GM21529 (cell line): Measurements from ENCODE around the gene KCNA3.
A peak's percentile ranks its signal among the peaks of the same experiment; 100 is the strongest.

Source experiments
- ATAC-seq: cut with Tn5 transposase; IDR thresholded peaks from one replicate; pipeline ENCODE4 v1.9.1; 2021; ENCODE audit not compliant: unreplicated experiment

KCNA3 gene

DNA sequence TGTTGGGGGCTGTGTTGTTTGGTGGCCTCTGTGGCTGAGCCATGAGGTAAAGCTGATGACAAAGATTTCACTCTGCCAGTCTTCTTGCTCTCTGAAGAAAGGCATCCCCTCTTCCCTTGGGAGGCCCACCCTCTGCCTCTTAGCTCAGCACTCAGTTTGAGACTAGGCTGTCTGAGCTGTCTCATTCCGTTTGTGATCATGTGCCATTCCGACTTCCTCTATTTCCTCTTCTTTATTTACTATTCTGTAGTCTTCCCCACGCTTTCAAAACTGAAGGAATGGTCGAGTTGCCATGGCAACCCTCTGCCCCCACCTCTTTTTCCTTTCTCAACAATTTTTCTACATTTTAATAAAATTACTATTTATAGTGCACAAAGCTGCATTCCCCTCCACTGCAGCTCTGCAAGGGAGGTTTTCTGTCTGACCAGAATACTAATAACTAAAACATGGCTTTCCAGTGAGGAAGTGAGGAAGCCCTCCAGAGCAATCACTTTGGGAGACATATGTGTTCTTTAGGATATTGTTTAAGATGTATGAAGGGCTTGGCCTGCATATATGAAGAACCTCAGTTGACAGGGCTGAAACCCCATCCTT, 30.8 kb downstream of the KCNA3 start:
- peak; percentile 49 for ATAC-seq

DNA sequence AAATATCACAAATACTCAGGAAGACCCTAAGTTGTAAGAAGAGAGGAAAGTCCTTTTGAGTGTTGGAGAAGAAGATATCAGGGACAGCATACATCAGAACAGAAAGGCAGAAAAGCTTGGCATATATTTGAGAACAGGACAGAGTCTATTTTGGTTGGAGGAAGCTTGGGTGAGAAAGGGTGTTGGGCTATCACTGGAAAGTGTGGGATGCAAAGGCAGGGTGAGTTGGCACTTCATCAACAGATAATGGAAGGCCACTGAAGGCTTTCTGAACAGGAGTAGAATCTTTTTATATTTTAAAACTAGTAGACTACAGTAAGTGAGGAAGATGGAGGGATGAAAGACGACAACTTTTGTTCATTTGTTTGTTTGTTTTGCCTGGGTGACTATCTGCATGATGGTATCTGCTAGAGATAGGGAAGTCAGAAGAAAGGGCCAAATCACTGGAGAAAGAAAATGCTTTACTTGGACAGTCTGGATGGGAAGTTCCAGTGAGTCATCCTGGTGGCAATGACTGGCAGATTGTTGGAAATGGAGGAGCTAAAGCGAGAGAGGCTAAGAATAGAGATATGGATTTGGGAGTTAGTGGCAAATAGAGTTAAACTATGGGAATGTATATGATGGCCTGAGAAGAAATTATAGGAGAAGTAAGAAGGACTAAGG, 34.9 kb downstream of the KCNA3 start:
- ATAC-seq, result no peak

DNA sequence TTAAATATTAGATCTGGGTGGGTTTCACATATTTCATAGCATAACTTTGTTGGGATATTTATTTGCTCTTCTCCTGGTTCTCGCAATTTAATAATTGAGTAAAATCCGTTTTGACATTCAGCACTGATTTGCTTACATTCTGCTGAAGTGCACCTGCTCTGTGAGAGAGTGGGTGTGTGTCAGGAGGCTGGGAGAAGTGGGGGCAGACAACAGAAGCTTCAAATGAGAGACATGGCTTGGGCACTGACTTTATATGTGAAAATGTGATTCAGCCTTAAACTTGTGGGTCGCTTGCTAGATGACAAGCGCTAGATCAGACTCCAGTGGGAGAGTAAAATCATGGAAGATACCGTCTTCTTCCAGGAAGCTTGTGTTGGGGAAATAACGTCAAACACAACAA, 36.2 kb downstream of the KCNA3 start:
- no peak for ATAC-seq

- ATAC-seq, result no peak
Observed at GRCh38 chr1:110638058-110638457, 36.7 kb downstream of the KCNA3 start.

GRCh38 chr1:110637475-110637874, 37.3 kb downstream of the KCNA3 start:
- ATAC-seq, result no peak

DNA sequence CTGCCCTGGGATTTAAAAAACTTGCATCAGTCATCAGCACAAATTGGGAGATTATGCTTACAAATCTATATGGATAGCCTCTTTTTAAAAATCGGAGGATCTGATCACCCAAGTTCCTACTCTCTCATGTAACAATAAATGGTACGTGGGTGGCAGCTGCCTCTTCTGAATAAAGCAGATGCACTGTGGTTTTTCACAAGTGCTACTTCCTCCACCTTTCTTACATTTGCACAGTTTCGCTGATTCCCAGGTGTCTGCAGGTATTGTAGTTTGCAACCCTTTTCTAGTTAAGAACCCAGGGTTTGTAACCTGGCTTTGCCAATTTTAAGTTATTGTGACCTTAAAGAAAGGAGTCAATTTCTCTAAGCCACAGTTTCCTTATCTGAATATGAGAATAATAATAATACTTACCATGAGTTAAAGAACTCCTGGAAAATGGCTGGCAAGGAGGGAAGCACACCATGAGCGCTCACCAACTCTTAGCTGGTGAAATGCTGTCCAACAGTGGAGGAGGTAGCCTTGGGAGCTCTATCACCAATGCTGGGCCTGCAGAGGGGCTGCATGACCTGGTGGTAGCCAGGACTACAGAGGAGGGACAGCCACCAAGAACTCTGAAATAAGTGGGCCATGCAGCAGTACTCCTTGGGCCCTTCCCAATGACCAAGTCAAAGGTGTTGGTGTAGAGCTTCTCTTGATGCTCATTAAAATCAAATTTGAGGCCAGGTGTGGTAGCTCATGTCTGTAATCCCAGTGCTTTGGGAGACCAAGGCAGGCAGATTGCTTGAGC, 38.4 kb downstream of the KCNA3 start:
- no peak for ATAC-seq

GRCh38 chr1:110635434-110635833, 39.3 kb downstream of the KCNA3 start:
- ATAC-seq, result no peak

- ATAC-seq, result peak; percentile 71
Observed at GRCh38 chr1:110634455-110635311, 40.1 kb downstream of the KCNA3 start.

- no peak for ATAC-seq
Observed at GRCh38 chr1:110634086-110634454, 40.7 kb downstream of the KCNA3 start.

DNA sequence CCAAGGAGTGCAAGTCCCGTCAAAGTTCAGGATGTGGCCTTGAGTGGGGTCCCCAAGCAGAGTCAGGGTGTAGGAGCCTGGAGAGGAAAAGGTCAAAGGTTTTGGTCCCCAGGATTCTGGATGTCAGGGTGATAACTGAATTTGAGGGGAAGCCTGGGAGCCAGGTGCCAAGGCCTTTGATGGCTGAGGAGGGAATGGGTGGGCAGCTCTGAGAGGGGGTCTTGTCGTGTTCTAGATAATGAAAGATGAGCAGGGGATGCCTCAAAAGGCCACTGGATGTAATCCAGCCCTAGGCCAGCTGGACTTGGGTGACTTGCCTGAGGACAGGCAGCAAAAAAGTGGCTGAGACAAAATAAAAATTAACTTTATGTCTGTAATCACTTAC, 41.1 kb downstream of the KCNA3 start:
- no peak for ATAC-seq

DNA sequence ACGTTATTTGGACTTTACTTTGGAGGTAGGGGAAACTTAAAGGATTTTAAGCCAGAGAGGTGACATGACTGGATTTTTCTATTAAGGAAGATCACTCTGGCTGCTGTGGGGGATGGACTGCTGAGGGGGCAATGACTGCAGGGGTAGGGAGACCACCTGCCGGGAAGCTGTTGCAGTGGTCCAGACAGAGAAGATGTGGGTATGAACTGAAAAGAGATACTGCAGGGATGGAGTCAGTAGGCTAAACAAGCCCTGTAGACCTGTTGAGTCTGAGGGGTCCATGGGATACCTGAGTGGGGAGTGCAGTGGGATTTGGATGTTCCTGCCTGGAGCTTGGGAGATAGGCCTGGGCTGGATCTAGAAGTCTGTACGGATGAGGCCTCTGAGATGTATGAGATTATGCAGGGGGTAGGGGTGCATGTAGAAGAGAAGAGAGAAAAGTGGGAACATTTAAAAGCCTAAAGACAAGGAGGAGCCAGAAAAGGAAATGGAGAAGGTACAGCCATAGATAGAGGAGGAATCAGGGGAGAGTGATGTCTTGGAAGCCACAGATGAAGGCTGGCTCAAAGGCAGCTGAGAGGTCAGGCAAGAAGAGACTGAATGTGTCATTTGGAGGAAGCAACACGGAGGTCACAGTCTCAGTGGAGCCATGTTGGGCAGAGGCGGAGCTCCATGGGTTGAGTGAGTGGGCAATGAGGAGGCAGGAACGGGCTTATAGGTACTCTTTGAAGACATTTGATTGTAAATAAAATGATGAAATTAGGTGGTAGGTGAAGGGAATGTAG, 42.7 kb downstream of the KCNA3 start:
- no peak for ATAC-seq

DNA sequence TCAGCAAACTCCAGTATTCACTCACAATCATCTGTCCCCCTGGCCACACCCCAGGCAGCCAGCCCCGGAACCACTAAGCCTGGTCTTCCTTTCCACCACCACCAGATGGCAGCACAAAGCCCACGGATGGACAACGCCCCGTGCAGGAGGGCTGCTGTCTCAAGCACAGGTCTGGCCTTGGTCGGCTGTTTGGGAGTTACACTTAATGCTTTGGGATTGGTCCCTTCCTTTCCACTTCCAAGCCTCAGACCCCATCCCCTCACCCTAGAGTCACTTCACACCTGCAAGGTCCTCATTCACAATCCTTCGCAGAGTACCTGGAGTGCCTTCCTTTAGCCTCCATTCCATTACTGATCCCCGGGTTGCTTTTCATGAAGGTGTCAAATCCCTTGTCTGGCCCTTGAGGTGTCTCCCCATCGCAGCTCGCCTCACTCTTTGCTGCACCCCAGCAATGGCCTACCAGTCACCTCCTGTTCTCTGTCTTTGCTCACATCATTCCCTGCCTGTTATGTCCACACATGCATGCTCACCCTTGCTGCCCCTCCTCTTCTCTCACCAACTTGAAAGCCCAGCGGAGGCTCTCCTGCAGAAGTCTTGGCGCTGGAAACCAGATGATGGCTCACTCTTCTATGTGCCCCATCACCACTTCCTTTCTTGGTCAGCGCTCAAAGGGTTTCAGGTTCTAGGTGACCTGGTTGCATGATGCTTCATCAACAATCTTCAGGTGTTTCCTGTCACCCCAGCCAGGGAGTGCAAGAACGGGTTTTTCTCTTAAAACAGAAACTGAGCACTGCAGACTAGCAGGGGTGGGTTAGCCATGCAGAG, 43.7 kb downstream of the KCNA3 start:
- peak; percentile 57 for ATAC-seq

- ATAC-seq, result no peak
Observed at GRCh38 chr1:110628323-110629105, 46.2 kb downstream of the KCNA3 start.

GRCh38 chr1:110627764-110628163, 47.0 kb downstream of the KCNA3 start:
- no peak for ATAC-seq

GRCh38 chr1:110626889-110627288, 47.9 kb downstream of the KCNA3 start:
- no peak for ATAC-seq
